Body of pancreas (tissue), 4 donors: ENCODE measurements around the gene NCAM1.

Experiments used
- CTCF ChIP-seq, 7 experiments: fragments of 450-650 bp in 4 of 7; fragments of 200-600 bp in 3 of 7; sonication (generic) in 3 of 7; IDR thresholded peaks; one replicate each; pipeline ENCODE4 v1.5.1; 2016 to 2019; ENCODE audit warnings: antibody characterized with exemption in 7 of 7
- POLR2A ChIP-seq, 3 donors: fragments of 450-650 bp; IDR thresholded peaks; one replicate each; pipeline ENCODE4 v1.6.1; 2016; ENCODE audit warnings: antibody characterized with exemption in 3 of 3, mild to moderate bottlenecking in 2 of 3

GRCh38 chr11:113167599-113167998 lies 206.4 kb downstream of the NCAM1 start:
- no peak for TF ChIP-seq CTCF (IDR thresholded peaks at IDR 0.05)
- no peak for TF ChIP-seq POLR2A (IDR thresholded peaks at IDR 0.05)
